Measurements from ENCODE around the gene RTN4R. TPM values are rescaled to one million over a fixed set of nuclear protein-coding genes. Genes with fewer than 3 reads are reported as not detected.
"Not testable (repeated sequence)": the region's sequence is repeated elsewhere in the genome, so short reads cannot be mapped to it uniquely, and the experiment has no call there.

The RTN4R gene
- total and polyA plus RNA-seq, 2 of the 13 experiments (the other 11 are each of a cell fraction or from before 2014, with no cell fraction given), result 0.22 to 0.77 TPM

- BruUV-seq (replicated peaks), result no TSS peak
- in situ Hi-C loops (cut with HindIII; ENCODE audit: extremely low pct_ligation_motif_present, low pct_unique_long_range_greater_than_20kb), result loop anchor here (25.0 kb wide), 1 partner anchor 1328 kb away; no protein-coding TSS in a partner anchor
- FAIRE-seq (no peak), DNase-seq (ENCODE audit: low spot score) (no peak), ATAC-seq (no peak)
- H3K9ac ChIP-seq (ENCODE audit: insufficient read depth, low read depth, low read length), result no peak overlapping the region
- no peaks in the 10 kb centered on the region for H3K36me3 ChIP-seq (replicated peaks in 1 of 2; ENCODE audit: control insufficient read depth in 1 of 2, insufficient read depth in 2 of 2, low read length in 2 of 2)
- no peaks in the 10 kb centered on the region for H4K20me1 ChIP-seq (ENCODE audit: insufficient read depth, low read length)
- H3K27me3 ChIP-seq (ENCODE audit: control insufficient read depth in 1 of 2, insufficient read depth in 2 of 2, low read length in 2 of 2), result peaks cover 8 to 52% of the 10 kb centered on the region in 2 experiments; a peak in 4 of 5 replicates
- no peak overlapping the region for H3K4me2 ChIP-seq (ENCODE audit: low read depth, low read length)
- 0% methylated on average over 2 of the region's 13 CpGs for WGBS (ENCODE audit: low lambda C conversion rate)
- no peaks in the 10 kb centered on the region for H3K4me1 ChIP-seq (ENCODE audit: insufficient read depth, low read length)
- H3K79me2 ChIP-seq (ENCODE audit: insufficient read depth, low read length), result no peaks in the 10 kb centered on the region
- no peaks in the 10 kb centered on the region for H3K9me3 ChIP-seq (ENCODE audit: low read length)
- TF ChIP-seq ZNF564 (CRISPR knock-in tag; IDR thresholded peaks at IDR 0.05), result no peak
- no peak for TF ChIP-seq MTA1 (CRISPR knock-in tag; IDR thresholded peaks at IDR 0.05; ENCODE audit: borderline replicate concordance)
- no peak for TF ChIP-seq JUNB (CRISPR knock-in tag; IDR thresholded peaks at IDR 0.05; ENCODE audit: borderline replicate concordance)
- intact Hi-C loops (cut with micrococcal nuclease; ENCODE audit: unreplicated experiment), result no loop called here
- no peak overlapping the region for H3K27ac ChIP-seq (ENCODE audit: extremely low read length, insufficient read depth, low read length)
- H2AFZ ChIP-seq (ENCODE audit: low read length), result no peak overlapping the region
- ChIA-PET POLR2A (no interaction called here), CTCF (ENCODE audit: low intra/inter-chr PET ratio, low total read pairs) (no interaction called here)
- no peak overlapping the region for H3K4me3 ChIP-seq (replicated peaks in 1 of 3; ENCODE audit: insufficient read depth in 1 of 3, low read depth in 2 of 3, low read length in 3 of 3)
These were observed 22.6 kb upstream of the RTN4R start for GRCh38 chr22:20290578-20291248.

GRCh38 chr22:20290045-20290392 is 21.9 kb upstream of the RTN4R start:
- 0% methylated on average over 3 of the region's 10 CpGs for WGBS (ENCODE audit: low lambda C conversion rate)
- no peak overlapping the region for H3K4me3 ChIP-seq (replicated peaks in 1 of 3; ENCODE audit: insufficient read depth in 1 of 3, low read depth in 2 of 3, low read length in 3 of 3)
- DNase-seq (ENCODE audit: low spot score) (no peak), ATAC-seq (no peak), FAIRE-seq (no peak)
- no peak overlapping the region for H3K27ac ChIP-seq (ENCODE audit: extremely low read length, insufficient read depth, low read length)
- no peaks in the 10 kb centered on the region for H3K9me3 ChIP-seq (ENCODE audit: low read length)
- H3K79me2 ChIP-seq (ENCODE audit: insufficient read depth, low read length), result no peaks in the 10 kb centered on the region
- H3K27me3 ChIP-seq (ENCODE audit: control insufficient read depth in 1 of 2, insufficient read depth in 2 of 2, low read length in 2 of 2), result peaks cover 8 to 46% of the 10 kb centered on the region in 2 experiments; a peak in 4 of 5 replicates
- intact Hi-C loops (cut with micrococcal nuclease; ENCODE audit: unreplicated experiment), result no loop called here
- no peaks in the 10 kb centered on the region for H3K36me3 ChIP-seq (replicated peaks in 1 of 2; ENCODE audit: control insufficient read depth in 1 of 2, insufficient read depth in 2 of 2, low read length in 2 of 2)
- no peaks in the 10 kb centered on the region for H3K4me1 ChIP-seq (ENCODE audit: insufficient read depth, low read length)
- CTCF ChIA-PET (ENCODE audit: low intra/inter-chr PET ratio, low total read pairs), result no interaction called here
- BruUV-seq (replicated peaks), result no TSS peak
- in situ Hi-C loops (cut with HindIII; ENCODE audit: extremely low pct_ligation_motif_present, low pct_unique_long_range_greater_than_20kb), result loop anchor here (25.0 kb wide), 1 partner anchor 1328 kb away; no protein-coding TSS in a partner anchor
- no peaks in the 10 kb centered on the region for H4K20me1 ChIP-seq (ENCODE audit: insufficient read depth, low read length)
- no peak overlapping the region for H3K9ac ChIP-seq (ENCODE audit: insufficient read depth, low read depth, low read length)
- no peak overlapping the region for H2AFZ ChIP-seq (ENCODE audit: low read length)
- no peak for TF ChIP-seq TRAFD1 (CRISPR knock-in tag; IDR thresholded peaks at IDR 0.05; ENCODE audit: borderline replicate concordance)
- no peak for TF ChIP-seq MXD3 (CRISPR knock-in tag; IDR thresholded peaks at IDR 0.05)
- H3K4me2 ChIP-seq (ENCODE audit: low read depth, low read length), result no peak overlapping the region
- POLR2A ChIA-PET, result no interaction called here

- WGBS (ENCODE audit: low lambda C conversion rate), result 31% methylated on average over 11 of the region's 23 CpGs
- BruUV-seq (replicated peaks); DNase-seq (ENCODE audit: low spot score); H2AFZ ChIP-seq (ENCODE audit: low read length); CTCF ChIA-PET (ENCODE audit: low intra/inter-chr PET ratio, low total read pairs); H3K4me1 ChIP-seq (ENCODE audit: insufficient read depth, low read length); intact Hi-C loops (cut with micrococcal nuclease; ENCODE audit: unreplicated experiment); H3K79me2 ChIP-seq (ENCODE audit: insufficient read depth, low read length); FAIRE-seq; H3K36me3 ChIP-seq (replicated peaks in 1 of 2; ENCODE audit: control insufficient read depth in 1 of 2, insufficient read depth in 2 of 2, low read length in 2 of 2); H3K4me2 ChIP-seq (ENCODE audit: low read depth, low read length); H4K20me1 ChIP-seq (ENCODE audit: insufficient read depth, low read length); H3K9ac ChIP-seq (ENCODE audit: insufficient read depth, low read depth, low read length); POLR2A ChIA-PET; H3K4me3 ChIP-seq (replicated peaks in 1 of 3; ENCODE audit: insufficient read depth in 1 of 3, low read depth in 2 of 3, low read length in 3 of 3); H3K27ac ChIP-seq (ENCODE audit: extremely low read length, insufficient read depth, low read length); H3K9me3 ChIP-seq (ENCODE audit: low read length): not testable (repeated sequence)
- ATAC-seq, result peak; percentile 73
- H3K27me3 ChIP-seq (ENCODE audit: control insufficient read depth in 1 of 2, insufficient read depth in 2 of 2, low read length in 2 of 2), result peaks cover 10 to 43% of the 10 kb centered on the region in 2 experiments; a peak in 4 of 5 replicates
- in situ Hi-C loops (cut with HindIII; ENCODE audit: extremely low pct_ligation_motif_present, low pct_unique_long_range_greater_than_20kb), result loop anchor here (25.0 kb wide), 1 partner anchor 1327 kb away; no protein-coding TSS in a partner anchor
These were observed 21.3 kb upstream of the RTN4R start for GRCh38 chr22:20289182-20290044.

Measured in HepG2 (cell line).